Right forelimb (tissue), 1 donor: Measurements from ENCODE around the gene CHTF8.

Experiments
- DNase-seq: peaks from one replicate; pipeline ENCODE4 v3.0.0-alpha.2; 2018

The CHTF8 gene

DNA sequence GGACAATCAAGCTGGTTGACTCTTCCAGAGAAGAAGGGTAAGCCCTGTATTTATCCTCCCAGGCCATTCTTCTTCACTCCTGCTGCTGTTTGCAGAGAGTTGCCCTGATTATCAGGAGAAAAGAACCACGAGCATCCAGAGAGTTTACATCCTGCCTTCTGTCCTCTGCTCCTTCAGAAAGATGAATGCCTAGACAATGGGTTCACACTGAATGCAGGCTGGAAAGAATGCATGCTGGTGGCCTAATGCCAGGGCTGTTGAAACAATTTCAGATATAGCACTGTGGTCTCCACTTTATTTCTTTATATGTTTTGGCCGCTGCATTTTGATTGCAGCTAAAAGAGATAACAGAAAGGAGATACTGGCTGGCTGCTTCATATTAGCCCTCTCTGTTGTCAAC is 48.1 kb downstream of the CHTF8 start:
- DNase-seq = no peak

DNA sequence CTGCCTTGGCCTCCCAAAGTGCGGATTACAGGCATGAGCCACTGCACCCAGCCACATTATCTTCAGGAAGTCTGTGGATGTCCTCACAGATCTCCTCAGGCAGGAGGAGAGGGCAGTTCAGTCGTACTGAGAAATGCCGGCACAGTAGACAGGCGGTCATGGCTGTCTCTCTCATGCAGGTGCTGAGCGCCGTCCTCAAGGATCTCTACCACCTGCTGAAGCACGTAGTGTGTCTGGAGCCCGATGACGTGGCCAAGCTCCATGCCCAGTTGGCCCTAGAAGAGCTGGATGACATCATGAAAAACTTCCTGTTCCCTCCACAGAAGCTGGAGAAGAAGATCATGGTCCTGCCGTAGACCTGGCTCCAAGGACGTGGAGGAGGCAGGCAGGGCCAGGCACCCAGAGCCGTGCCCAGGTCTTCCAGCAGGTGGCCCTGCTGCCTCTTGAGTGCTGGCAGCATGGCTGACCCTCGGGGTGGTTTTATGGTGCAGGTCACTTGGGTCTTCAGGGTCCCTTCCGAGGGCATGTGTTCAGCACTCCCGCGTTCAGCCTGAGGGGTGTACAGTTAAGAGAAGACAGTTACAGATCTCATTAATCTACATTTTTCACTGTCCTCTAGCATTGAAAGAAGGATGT is 49.0 kb downstream of the CHTF8 start:
- no peak for DNase-seq

GRCh38 chr16:69079697-69080096 is 52.7 kb downstream of the CHTF8 start:
- no peak for DNase-seq

- no peak for DNase-seq
These were observed 54.3 kb downstream of the CHTF8 start for GRCh38 chr16:69078073-69078472.

GRCh38 chr16:69077251-69077650 is 55.1 kb downstream of the CHTF8 start:
- DNase-seq = no peak

DNA sequence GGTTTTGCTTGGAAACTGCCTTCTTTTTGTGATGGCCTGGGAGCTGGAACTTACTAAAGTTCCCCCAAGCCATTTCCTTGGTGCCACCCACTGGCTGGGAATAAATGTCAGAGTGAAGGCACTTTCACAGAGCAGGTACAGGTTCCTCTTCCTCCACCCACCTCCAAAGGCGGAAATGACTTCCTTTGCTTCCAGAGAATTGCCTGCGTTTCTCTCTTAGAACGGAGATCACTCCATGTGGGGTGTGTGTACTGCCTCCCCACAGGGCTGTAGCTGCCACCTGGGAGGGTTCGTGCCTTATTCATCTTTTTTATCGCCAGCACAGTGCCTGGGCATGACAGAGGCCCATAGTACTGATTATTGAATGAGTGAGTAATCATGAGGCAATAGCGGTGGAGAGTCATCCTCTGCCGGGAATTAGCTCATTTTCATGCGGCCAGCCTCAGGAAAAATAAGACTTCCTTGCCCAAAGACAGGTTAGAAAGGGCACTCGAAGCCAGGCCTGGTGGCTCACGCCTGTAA is 59.1 kb downstream of the CHTF8 start:
- DNase-seq = no peak

DNA sequence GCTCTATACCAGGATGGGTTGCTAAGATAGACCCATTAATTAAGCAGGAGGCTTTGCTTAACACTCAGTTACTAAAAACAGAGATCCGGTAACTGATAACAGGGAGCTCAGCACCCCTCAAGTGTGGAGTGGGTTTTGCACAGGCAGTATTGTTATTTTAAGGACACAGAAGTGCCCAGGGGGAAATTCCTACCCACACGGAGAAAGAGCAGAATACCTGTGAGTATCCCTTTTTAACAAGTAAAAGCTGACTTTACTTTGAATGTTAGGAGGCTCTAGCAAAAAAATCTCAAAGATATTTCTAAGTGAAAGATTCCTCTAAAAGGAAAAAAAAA is 59.8 kb downstream of the CHTF8 start:
- DNase-seq = no peak

GRCh38 chr16:69071036-69071435 is 61.4 kb downstream of the CHTF8 start:
- DNase-seq = no peak

DNA sequence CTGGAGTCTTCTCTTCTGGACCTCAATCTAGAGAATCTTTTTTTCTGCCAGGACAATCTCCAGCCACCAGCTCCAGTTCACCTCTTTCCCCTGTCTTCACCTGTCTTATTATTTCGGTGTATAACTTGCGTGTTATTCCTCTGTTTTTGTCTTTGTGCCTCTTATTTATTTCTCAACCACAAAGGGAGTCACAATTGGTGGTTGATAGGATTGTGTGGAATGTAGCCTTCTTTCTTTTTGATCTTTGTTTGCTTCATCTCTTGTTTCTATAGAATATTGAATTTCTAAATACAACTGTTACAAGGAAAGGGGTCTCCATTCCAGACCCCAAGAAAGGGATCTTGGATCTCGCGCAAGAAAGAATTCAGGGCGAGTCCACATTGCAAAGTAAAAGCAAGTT is 62.9 kb downstream of the CHTF8 start:
- no peak for DNase-seq
